Liver (tissue), 3 donors: Measurements from ENCODE around the gene FOXK2.

Experiments
- CTCF ChIP-seq: fragments of 150-350 bp; IDR thresholded peaks from 2 replicates; pipeline ENCODE4 v1.5.1; 2017; ENCODE audit warnings: improper control_type of control experiment, low read depth, low read length; ENCODE audit not compliant: missing input control
- GABPA ChIP-seq, 2 donors: IDR thresholded peaks in 1 of 2; conservative IDR thresholded peaks in 1 of 2; 2 replicates each; pipeline ENCODE4 v1.6.1; 2016; ENCODE audit warnings: antibody characterized with exemption in 2 of 2, mild to moderate bottlenecking in 1 of 2, moderate library complexity in 1 of 2
- JUND ChIP-seq, 2 donors: IDR thresholded peaks; 2 replicates each; pipeline ENCODE4 v1.6.1; 2016; ENCODE audit warnings: antibody characterized with exemption in 2 of 2
- RAD21 ChIP-seq, 2 donors: IDR thresholded peaks; 2 replicates each; pipeline ENCODE4 v1.6.1; 2016; ENCODE audit warnings: antibody characterized with exemption in 2 of 2, mild to moderate bottlenecking in 2 of 2
- TAF1 ChIP-seq: conservative IDR thresholded peaks from 2 replicates; pipeline ENCODE4 v1.6.1; 2016; ENCODE audit warnings: antibody characterized with exemption, mild to moderate bottlenecking
- YY1 ChIP-seq: IDR thresholded peaks from 2 replicates; pipeline ENCODE4 v1.6.1; 2016; ENCODE audit warnings: antibody characterized with exemption, mild to moderate bottlenecking
- ZBTB33 ChIP-seq: IDR thresholded peaks from 2 replicates; pipeline ENCODE4 v1.6.1; 2016; ENCODE audit warnings: antibody characterized with exemption
- TF ChIP-seq, protein P1 (sequence below): IDR thresholded peaks from 2 replicates; pipeline ENCODE4 v1.6.1; 2016; ENCODE audit warnings: antibody characterized with exemption, mild to moderate bottlenecking
- TF ChIP-seq, protein P2 (sequence below): IDR thresholded peaks from 2 replicates; pipeline ENCODE4 v1.6.1; 2016; ENCODE audit warnings: antibody characterized with exemption
- donor health status: healthy.
- donor health status: healthy.

GRCh38 chr17:82560802-82561428 lies 41.4 kb downstream of the FOXK2 start:
- TF ChIP-seq CTCF: no peak
- no peak for TF ChIP-seq RAD21 (IDR thresholded peaks at IDR 0.05)
- TF ChIP-seq, protein P1, sequence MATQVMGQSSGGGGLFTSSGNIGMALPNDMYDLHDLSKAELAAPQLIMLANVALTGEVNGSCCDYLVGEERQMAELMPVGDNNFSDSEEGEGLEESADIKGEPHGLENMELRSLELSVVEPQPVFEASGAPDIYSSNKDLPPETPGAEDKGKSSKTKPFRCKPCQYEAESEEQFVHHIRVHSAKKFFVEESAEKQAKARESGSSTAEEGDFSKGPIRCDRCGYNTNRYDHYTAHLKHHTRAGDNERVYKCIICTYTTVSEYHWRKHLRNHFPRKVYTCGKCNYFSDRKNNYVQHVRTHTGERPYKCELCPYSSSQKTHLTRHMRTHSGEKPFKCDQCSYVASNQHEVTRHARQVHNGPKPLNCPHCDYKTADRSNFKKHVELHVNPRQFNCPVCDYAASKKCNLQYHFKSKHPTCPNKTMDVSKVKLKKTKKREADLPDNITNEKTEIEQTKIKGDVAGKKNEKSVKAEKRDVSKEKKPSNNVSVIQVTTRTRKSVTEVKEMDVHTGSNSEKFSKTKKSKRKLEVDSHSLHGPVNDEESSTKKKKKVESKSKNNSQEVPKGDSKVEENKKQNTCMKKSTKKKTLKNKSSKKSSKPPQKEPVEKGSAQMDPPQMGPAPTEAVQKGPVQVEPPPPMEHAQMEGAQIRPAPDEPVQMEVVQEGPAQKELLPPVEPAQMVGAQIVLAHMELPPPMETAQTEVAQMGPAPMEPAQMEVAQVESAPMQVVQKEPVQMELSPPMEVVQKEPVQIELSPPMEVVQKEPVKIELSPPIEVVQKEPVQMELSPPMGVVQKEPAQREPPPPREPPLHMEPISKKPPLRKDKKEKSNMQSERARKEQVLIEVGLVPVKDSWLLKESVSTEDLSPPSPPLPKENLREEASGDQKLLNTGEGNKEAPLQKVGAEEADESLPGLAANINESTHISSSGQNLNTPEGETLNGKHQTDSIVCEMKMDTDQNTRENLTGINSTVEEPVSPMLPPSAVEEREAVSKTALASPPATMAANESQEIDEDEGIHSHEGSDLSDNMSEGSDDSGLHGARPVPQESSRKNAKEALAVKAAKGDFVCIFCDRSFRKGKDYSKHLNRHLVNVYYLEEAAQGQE: no peak
- TF ChIP-seq GABPA (IDR thresholded peaks at IDR 0.05 in 1 of 2, conservative IDR thresholded peaks at IDR 0.05 in 1 of 2): no peak
- no peak for TF ChIP-seq ZBTB33
- no peak for TF ChIP-seq YY1
- no peak for TF ChIP-seq JUND (IDR thresholded peaks at IDR 0.05)
- no peak for TF ChIP-seq TAF1
- TF ChIP-seq, protein P2, sequence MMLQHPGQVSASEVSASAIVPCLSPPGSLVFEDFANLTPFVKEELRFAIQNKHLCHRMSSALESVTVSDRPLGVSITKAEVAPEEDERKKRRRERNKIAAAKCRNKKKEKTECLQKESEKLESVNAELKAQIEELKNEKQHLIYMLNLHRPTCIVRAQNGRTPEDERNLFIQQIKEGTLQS: no peak
